ENCODE results near the gene RAP1A. TPM values are rescaled to one million over a fixed set of nuclear protein-coding genes. Genes with fewer than 3 reads are reported as not detected.

Gene RAP1A
- 25.4 to 32.3 TPM (median 27.5 TPM) in 5 replicates for total RNA-seq (2022; extraction: Qiagen RNA extraction; ENCODE audit: low read depth)

GRCh38 chr1:111619635-111620440, at the start of gene RAP1A:
Gene RAP1A, plus strand, starts transcription at chr1:111619789. Its CDS starts 71,572 bp downstream, at chr1:111691361.

DNA sequence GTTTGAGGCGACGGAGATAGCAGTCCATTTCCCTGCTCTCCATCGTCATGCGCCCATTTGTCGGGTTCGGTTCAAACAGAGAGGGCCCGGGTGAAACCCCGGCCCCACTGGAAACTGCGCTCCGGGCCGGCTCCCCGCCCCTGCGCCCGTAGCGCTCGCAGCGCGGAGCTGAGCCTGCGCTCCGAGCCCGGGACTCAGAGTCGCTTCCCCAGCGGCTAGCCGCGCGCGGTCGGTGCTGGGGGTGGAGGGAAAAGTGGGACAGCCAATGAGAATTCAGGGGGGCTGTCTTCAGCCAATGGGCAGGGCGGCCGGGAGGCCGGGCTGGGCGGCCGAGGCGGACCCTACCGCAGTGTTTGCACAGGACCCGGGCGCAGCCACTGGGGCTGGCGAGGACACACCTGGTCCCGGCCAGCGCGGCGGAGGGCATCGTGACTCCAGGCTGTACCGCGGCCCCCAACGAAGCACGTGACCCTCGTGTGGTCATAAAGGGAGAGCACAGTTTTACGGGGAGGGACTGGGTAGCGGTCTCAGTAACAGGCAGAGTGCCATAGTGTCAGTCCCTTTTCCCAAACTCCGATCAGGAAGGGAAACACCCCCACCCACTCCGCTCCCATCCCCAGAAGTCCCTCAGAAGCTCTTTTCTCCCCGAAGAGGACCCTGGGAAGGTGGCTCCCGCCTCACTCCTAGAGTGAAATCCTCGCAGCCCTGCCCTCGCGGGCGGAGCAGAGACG, 119.8 kb downstream of the RAP1A start, which contains the start of gene INKA2:
Gene INKA2 (minus strand): TSS at position 202 of the 731 bp plus-strand sequence. CDS start 153 bp downstream, at position 49.

DNA sequence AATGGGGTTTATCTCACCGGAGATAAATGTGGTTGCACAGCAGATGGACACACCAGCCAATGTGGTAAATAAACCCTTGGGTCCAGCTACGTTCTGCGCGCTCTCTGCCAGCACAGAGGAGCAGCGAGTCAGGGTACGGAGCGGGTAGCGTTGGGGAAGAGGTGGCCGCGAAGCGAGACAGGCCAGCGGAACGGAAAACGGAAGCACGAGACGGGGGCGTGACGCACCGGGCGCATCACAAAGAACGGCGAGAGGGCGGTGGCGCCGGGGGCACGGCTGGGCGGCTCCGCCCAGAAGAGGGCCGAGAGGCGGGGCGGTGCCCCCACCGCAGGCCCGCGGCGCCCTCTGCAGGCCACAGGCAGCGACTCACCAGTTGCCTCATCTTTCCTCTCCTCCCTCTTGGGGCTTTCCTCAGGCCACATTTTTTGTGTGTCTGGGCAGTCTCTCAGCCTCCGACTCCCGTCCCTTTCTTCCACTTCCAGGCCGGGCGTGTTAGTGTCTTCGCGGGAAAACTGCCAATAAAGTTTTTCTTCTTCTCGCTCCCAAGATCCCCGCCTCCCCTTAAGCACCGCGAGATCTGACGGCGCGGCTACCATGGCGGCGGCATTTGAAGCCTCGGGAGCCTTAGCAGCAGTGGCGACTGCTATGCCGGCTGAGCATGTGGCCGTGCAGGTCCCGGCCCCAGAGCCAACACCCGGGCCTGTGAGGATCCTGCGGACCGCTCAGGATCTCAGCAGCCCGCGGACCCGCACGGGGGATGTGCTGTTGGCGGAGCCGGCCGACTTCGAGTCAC, 135.9 kb downstream of the RAP1A start, which contains the start of gene DDX20:
Gene DDX20 (plus strand): TSS at position 571 of the 793 bp plus-strand sequence. CDS start 24 bp downstream, at position 595.

Other genes starting within 250 kb of the RAP1A start
- gene OVGP1, start 192.1 kb upstream of the RAP1A start, total RNA-seq (2022; extraction: Qiagen RNA extraction; ENCODE audit: low read depth), result 1.0 to 1.4 TPM (median 1.1 TPM) in 5 replicates
- 31.7 to 54.9 TPM (median 53.1 TPM) in 5 replicates for gene WDR77, start 170.5 kb upstream of the RAP1A start, total RNA-seq (2022; extraction: Qiagen RNA extraction; ENCODE audit: low read depth)
- gene ATP5PB, start 170.3 kb upstream of the RAP1A start, total RNA-seq (2022; extraction: Qiagen RNA extraction; ENCODE audit: low read depth), result 233 to 263 TPM (median 253 TPM) in 5 replicates
- gene C1orf162, start 145.8 kb upstream of the RAP1A start, total RNA-seq (2022; extraction: Qiagen RNA extraction; ENCODE audit: low read depth), result 0.11 to 0.63 TPM (median 0.30 TPM) in 4 of 5 replicates, not detected in the other
- not detected in 5 replicates for gene ADORA3, start 116.2 kb upstream of the RAP1A start, total RNA-seq (2022; extraction: Qiagen RNA extraction; ENCODE audit: low read depth)
- not detected in 5 replicates for gene TMIGD3, start 116.2 kb upstream of the RAP1A start, total RNA-seq (2022; extraction: Qiagen RNA extraction; ENCODE audit: low read depth)
- gene INKA2, start 119.6 kb downstream of the RAP1A start, total RNA-seq (2022; extraction: Qiagen RNA extraction; ENCODE audit: low read depth), result 1.7 to 2.6 TPM (median 1.8 TPM) in 5 replicates
- 8.2 to 10.0 TPM (median 8.7 TPM) in 5 replicates for gene DDX20, start 136.1 kb downstream of the RAP1A start, total RNA-seq (2022; extraction: Qiagen RNA extraction; ENCODE audit: low read depth)